Prostate gland (tissue), 2 donors: ENCODE data around the gene SV2C. TPM values are rescaled to one million over a fixed set of nuclear protein-coding genes. Genes with fewer than 3 reads are reported as not detected.

Source experiments
- DNase-seq: peaks from one replicate; pipeline ENCODE4 v3.0.0-alpha.2; 2019; ENCODE audit warnings: low spot score
- H3K27ac ChIP-seq, 2 donors: fragments of 200-600 bp; sonication (generic); 2 replicates each; pipeline ENCODE4 v1.5.1; 2017 to 2019
- H3K27me3 ChIP-seq: fragments of 200-600 bp; sonication (generic); replicated peaks from 2 replicates; pipeline ENCODE4 v1.5.1; 2019; ENCODE audit not compliant: insufficient read depth
- H3K36me3 ChIP-seq, 2 donors: fragments of 200-600 bp; sonication (generic); 1 replicate in 1 of 2; 2 replicates in 1 of 2; pipeline versions ENCODE4 v1.5.1 to v1.8.1; 2017 to 2019
- H3K4me1 ChIP-seq: fragments of 200-600 bp; sonication (generic); replicated peaks from 2 replicates; pipeline ENCODE4 v1.5.1; 2019
- H3K4me3 ChIP-seq, 2 donors: fragments of 200-600 bp; sonication (generic); 2 replicates each; pipeline ENCODE4 v1.5.1; 2017 to 2019
- H3K9me3 ChIP-seq: fragments of 200-600 bp; sonication (generic); 2 replicates; pipeline ENCODE4 v1.5.1; 2017
- POLR2A ChIP-seq: fragments of 450-650 bp; IDR thresholded peaks from one replicate; pipeline ENCODE4 v1.6.1; 2016; ENCODE audit warnings: antibody characterized with exemption, mild to moderate bottlenecking
- POLR2AphosphoS5 ChIP-seq: sonication (generic); formaldehyde crosslinking; IDR thresholded peaks from one replicate; pipeline ENCODE4 v1.6.1; 2017; ENCODE audit warnings: antibody characterized with exemption
- WGBS: methylation state at CpG from one replicate; pipeline ENCODE4 v1.1.5; 2018; 5-methylcytosine and 5-hydroxymethylcytosine counted together
- intact Hi-C: fragments of 100-400 bp; cut with DNase I; formaldehyde crosslinking; loops from one replicate; pipeline ENCODE4 v1.14.2; 2022
- total RNA-seq, 2 donors: library from RNA; depleted of rRNA; stranded (reverse); fragments of >200 nt; gene quantifications; one replicate each; pipeline ENCODE4 v1.1.0, GENCODE V29; 2016
- TF ChIP-seq, protein P1 (sequence below), 4 experiments: fragments of 200-600 bp in 2 of 4; fragments of 450-650 bp in 2 of 4; sonication (generic) in 2 of 4; IDR thresholded peaks; 1 replicate in 3 of 4; 2 replicates in 1 of 4; pipeline ENCODE4 v1.5.1; 2016 to 2019; ENCODE audit warnings: antibody characterized with exemption in 4 of 4, mild to moderate bottlenecking in 2 of 4, moderate library complexity in 2 of 4

The SV2C gene
- total RNA-seq, 2 donors from 2014 or later, result 0.28 to 0.96 TPM

DNA sequence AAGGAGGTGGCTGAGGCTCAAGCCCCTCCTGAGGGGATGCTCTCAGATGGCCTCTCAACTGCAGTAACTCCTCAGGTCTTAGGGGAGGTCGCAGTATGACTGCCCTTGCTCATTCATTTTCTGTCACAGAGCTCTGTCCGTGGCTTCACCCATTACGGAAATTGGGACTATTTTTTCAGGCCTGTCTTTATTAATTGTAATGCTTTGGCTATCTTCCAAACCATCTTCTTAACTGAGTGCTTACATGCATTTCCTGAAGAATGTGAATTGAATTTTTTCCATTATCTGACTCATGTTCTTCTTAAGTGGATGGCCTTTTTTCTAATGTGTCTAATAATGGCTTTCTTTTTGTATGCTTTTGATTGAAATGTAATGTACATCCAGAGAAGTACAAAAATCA lies 36.4 kb upstream of the SV2C start:
- WGBS, result 56% methylated on average over 3 of the region's 3 CpGs
- no peaks in the 10 kb centered on the region for H3K27me3 ChIP-seq
- TF ChIP-seq POLR2A, result no peak
- TF ChIP-seq POLR2AphosphoS5, result no peak
- TF ChIP-seq, protein P1, sequence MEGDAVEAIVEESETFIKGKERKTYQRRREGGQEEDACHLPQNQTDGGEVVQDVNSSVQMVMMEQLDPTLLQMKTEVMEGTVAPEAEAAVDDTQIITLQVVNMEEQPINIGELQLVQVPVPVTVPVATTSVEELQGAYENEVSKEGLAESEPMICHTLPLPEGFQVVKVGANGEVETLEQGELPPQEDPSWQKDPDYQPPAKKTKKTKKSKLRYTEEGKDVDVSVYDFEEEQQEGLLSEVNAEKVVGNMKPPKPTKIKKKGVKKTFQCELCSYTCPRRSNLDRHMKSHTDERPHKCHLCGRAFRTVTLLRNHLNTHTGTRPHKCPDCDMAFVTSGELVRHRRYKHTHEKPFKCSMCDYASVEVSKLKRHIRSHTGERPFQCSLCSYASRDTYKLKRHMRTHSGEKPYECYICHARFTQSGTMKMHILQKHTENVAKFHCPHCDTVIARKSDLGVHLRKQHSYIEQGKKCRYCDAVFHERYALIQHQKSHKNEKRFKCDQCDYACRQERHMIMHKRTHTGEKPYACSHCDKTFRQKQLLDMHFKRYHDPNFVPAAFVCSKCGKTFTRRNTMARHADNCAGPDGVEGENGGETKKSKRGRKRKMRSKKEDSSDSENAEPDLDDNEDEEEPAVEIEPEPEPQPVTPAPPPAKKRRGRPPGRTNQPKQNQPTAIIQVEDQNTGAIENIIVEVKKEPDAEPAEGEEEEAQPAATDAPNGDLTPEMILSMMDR (IDR thresholded peaks at IDR 0.05), result no peak
- DNase-seq, result no peak
- H3K4me3 ChIP-seq, result no peak overlapping the region
- no peaks in the 10 kb centered on the region for H3K36me3 ChIP-seq
- no peaks in the 10 kb centered on the region for H3K9me3 ChIP-seq
- intact Hi-C loops, result no loop called here
- no peaks in the 10 kb centered on the region for H3K4me1 ChIP-seq
- no peak overlapping the region for H3K27ac ChIP-seq

DNA sequence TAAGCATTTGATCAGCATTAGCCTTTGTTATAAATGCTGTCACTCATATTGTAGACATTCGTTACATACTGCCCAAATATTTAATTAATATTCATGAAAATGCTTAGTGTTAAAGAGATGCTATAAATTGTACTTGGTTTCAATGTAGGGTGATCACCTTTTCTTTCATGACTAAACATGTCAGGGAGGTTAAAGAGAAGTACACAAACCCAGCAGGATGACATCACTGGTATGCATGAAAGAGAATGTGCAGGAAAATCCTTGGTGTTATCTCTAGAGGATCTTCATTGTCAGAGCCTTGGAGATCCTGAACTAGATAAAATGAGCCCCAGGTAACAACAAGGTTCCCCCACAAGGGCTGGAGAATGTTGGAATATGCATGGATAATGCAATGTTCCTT lies 33.0 kb upstream of the SV2C start:
- no peaks in the 10 kb centered on the region for H3K9me3 ChIP-seq
- no peak overlapping the region for H3K27ac ChIP-seq
- TF ChIP-seq POLR2AphosphoS5 (no peak), POLR2A (no peak)
- TF ChIP-seq, protein P1 (IDR thresholded peaks at IDR 0.05), result no peak
- no peak for DNase-seq
- no peaks in the 10 kb centered on the region for H3K27me3 ChIP-seq
- WGBS, result 44% methylated on average over 1 of the region's 1 CpG
- intact Hi-C loops, result no loop called here
- H3K36me3 ChIP-seq, result no peaks in the 10 kb centered on the region
- no peak overlapping the region for H3K4me3 ChIP-seq
- no peaks in the 10 kb centered on the region for H3K4me1 ChIP-seq

DNA sequence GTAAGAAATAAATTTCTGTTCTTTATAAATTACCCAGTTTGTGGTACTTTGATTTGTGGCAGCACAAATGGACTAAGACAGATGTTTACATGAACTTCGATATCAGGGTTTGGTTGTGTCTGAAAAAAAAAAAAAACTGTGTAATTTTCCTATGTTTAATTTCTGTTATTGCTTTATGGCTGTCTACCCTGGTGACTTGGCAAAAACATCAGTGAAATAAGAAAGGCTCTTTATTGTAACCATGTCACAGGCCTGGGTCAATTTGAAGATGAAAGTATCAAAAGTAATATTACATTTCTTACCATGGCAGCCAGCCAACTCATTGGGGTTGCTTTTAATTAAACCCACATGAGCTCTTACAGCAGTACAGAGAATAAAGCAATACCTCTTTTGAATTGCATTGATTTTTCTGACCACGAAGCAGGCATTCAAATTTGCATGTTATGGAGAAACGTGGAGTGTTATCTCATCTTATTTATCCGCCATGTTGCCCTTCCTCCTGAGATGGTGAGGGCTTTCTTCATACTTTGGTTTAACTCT lies 20.6 kb upstream of the SV2C start:
- intact Hi-C loops, result no loop called here
- no peak for DNase-seq
- H3K27ac ChIP-seq, result no peak overlapping the region

DNA sequence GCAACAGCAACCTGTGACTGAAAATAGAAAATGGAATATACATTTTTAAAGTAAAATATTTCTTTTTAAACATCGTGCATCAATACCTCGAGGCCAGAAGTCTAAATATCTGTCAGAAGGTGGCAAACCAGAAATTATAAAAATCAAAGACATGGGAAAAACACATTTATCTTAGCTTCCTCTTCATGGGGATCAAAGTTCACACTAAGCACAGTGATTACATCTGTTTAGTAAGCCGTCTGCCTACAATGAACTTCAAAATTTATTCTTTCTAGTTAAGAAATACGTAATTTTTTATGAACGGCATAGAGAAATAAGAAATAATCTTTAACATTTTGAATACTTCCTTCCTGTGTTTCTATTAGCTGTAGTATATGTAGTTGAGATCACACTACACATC lies 17.9 kb upstream of the SV2C start:
- TF ChIP-seq POLR2A (no peak), POLR2AphosphoS5 (no peak)
- TF ChIP-seq, protein P1 (IDR thresholded peaks at IDR 0.05), result no peak
- Histone ChIP-seq H3K4me3 (no peak overlapping the region), H3K27me3 (no peaks in the 10 kb centered on the region), H3K9me3 (no peaks in the 10 kb centered on the region), H3K4me1 (no peaks in the 10 kb centered on the region), H3K27ac (no peak overlapping the region), H3K36me3 (no peaks in the 10 kb centered on the region)
- 80% methylated on average over 5 of the region's 5 CpGs for WGBS
- intact Hi-C loops, result no loop called here
- DNase-seq, result no peak

More for the DNA sequence above, 20.6 kb upstream of the SV2C start:
- H3K36me3 ChIP-seq, result no peaks in the 10 kb centered on the region
- H3K27me3 ChIP-seq, result no peaks in the 10 kb centered on the region
- 45% methylated on average over 4 of the region's 4 CpGs for WGBS
- TF ChIP-seq, protein P1 (IDR thresholded peaks at IDR 0.05), result no peak
- no peak for TF ChIP-seq POLR2A
- no peak for TF ChIP-seq POLR2AphosphoS5
- H3K9me3 ChIP-seq, result no peaks in the 10 kb centered on the region
- H3K4me1 ChIP-seq, result no peaks in the 10 kb centered on the region
- H3K4me3 ChIP-seq, result no peak overlapping the region

DNA sequence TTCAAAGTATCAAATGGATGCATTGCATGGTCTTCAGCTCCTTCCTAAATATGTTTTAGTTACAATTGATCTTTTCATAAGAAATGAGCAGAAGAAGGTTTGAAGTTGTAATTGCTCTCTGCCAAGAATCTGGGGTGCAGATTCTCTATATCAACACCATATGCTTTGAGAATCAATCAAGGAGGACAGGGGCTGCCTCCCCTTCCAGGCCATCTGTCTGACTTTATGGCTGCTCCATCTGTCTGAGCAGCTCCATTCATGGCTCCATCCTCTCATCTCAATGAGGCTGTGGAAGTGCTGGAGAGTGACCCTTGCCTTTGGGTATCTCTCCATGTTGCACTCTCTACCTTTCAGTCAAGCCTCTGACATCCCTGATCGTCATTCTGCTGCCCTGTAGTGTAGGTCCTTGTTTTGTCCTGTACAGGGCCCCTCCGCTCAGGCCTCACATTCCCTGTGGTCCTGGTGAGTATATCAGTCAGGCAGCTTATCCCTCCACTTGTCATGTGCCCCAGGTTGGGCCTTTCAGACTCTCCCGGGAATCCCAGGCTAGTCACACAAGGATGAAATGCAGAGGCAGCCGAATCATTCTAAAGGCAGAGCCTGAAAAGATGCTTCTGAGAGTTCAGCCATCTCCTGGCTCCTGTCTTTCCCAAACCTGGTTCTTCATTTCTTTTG lies 14.0 kb upstream of the SV2C start:
- no peak overlapping the region for H3K27ac ChIP-seq
- no peaks in the 10 kb centered on the region for H3K4me1 ChIP-seq
- TF ChIP-seq POLR2A (no peak), POLR2AphosphoS5 (no peak)
- TF ChIP-seq, protein P1 (IDR thresholded peaks at IDR 0.05), result no peak
- WGBS, result 84% methylated on average over 4 of the region's 4 CpGs
- DNase-seq, result no peak
- no peaks in the 10 kb centered on the region for H3K27me3 ChIP-seq
- intact Hi-C loops, result no loop called here
- no peaks in the 10 kb centered on the region for H3K9me3 ChIP-seq
- H3K4me3 ChIP-seq, result no peak overlapping the region
- H3K36me3 ChIP-seq, result no peaks in the 10 kb centered on the region
